ENCODE measurements around the gene HLF. TPM values are rescaled to one million over a fixed set of nuclear protein-coding genes. Genes with fewer than 3 reads are reported as not detected.

The HLF gene
- total and polyA plus RNA-seq, 10 of the 15 experiments (the other 5 are each of a cell fraction or from before 2014, with no cell fraction given), result 0.01 to 0.33 (median 0.20) TPM; not detected in 3

DNA sequence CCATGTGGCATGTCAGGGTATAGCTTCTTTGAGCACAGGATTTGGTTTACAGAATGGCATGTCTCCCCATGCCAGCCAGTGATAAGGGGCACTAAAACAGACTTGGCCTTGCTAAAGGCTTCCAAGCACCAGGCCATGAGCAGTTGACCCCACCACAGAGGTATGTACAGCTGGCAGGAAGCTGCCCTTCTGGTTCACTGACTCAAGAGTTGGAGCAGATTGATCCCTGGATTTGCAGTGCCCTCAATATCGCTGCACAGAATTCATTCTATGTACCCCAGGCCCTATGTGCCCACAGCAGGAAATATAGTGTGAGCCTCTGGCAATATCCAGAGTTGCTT, 24.3 kb downstream of the HLF start (continued):
- TF ChIP-seq WRNIP1 (IDR thresholded peaks at IDR 0.05; ENCODE audit: borderline replicate concordance, low read depth, low read length) (no peak), MXI1 (IDR thresholded peaks at IDR 0.05; ENCODE audit: low read depth, low read length) (no peak), CBX3 (IDR thresholded peaks at IDR 0.05; ENCODE audit: borderline replicate concordance, low read depth) (no peak), HDAC6 (IDR thresholded peaks at IDR 0.05; ENCODE audit: unreplicated experiment) (no peak)

DNA sequence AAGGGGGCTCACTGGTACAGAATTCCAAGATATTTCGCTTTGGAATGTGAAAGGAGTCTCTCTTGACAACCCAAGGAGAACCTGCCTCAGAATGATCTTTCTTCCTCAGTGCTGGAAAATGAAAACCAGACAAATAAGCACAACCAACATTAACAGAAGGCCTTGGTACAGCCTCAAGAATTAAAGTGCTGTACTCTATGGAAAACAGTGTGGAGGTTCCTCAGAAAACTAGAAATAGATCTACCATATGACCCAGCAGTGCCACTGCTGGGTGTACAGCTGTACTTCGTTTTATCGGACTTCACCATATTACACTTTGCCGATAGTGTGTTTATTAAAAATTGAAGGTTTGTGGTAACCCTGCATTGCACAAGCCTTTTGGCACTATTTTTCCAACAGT, 25.2 kb downstream of the HLF start:
- BruUV-seq (replicated peaks), result no TSS peak
- in situ Hi-C loops (cut with MboI) (loop anchor here (5.0 kb wide), 1 partner anchor 298 kb away; no protein-coding TSS in a partner anchor), intact Hi-C loops (cut with micrococcal nuclease; ENCODE audit: unreplicated experiment) (no loop called here)
- POLR2A ChIA-PET, result no interaction called here
- FAIRE-seq, result no peak
- no peak for DNase-seq (ENCODE audit: low read depth, low spot score)
- H3K4me1 ChIP-seq (ENCODE audit: control insufficient read depth, insufficient read depth, low read length), result no peaks in the 10 kb centered on the region
- H2AFZ ChIP-seq (ENCODE audit: control insufficient read depth, low read depth, low read length), result no peak overlapping the region
- SMC1A ChIA-PET (ENCODE audit: uncharacterized antibody, unreplicated experiment), result no interaction called here
- 69% methylated on average over 4 of the region's 4 CpGs for WGBS (ENCODE audit: insufficient coverage, insufficient replicate concordance, low lambda C conversion rate, missing lambda C conversion rate)
- H3K79me2 ChIP-seq (ENCODE audit: control insufficient read depth, insufficient read depth, low read length), result no peaks in the 10 kb centered on the region
- H3K27me3 ChIP-seq (replicated peaks in 1 of 2; ENCODE audit: control insufficient read depth in 2 of 2, insufficient read depth in 2 of 2, low read length in 1 of 2), result no peaks in the 10 kb centered on the region; a peak in 2 of 4 replicates
- RAD21 ChIA-PET (ENCODE audit: unreplicated experiment), result no interaction called here
- no peak overlapping the region for H3K27ac ChIP-seq (ENCODE audit: control insufficient read depth, insufficient read depth)
- H3K9me3 ChIP-seq (replicated peaks; ENCODE audit: control insufficient read depth, insufficient read depth, low read length), result no peaks in the 10 kb centered on the region
- H3K9ac ChIP-seq (ENCODE audit: control insufficient read depth, insufficient read depth, low read length), result no peak overlapping the region
- no peaks in the 10 kb centered on the region for H4K20me1 ChIP-seq (ENCODE audit: control insufficient read depth, insufficient read depth)
- CTCF ChIA-PET, result interaction anchor here (0.6 to 2.8 kb wide), 3 partner anchors 284 to 424 kb away, joined by 3 to 14 read pairs (median 4); no protein-coding TSS in a partner anchor
- no peak overlapping the region for H3K4me2 ChIP-seq (ENCODE audit: control insufficient read depth, insufficient read depth)
- no peak overlapping the region for H3K4me3 ChIP-seq
- ATAC-seq, result no peak
- H3K36me3 ChIP-seq (ENCODE audit: control insufficient read depth in 2 of 2, insufficient read depth in 2 of 2, low read length in 1 of 2), result no peaks in the 10 kb centered on the region
- TF ChIP-seq, protein P1, sequence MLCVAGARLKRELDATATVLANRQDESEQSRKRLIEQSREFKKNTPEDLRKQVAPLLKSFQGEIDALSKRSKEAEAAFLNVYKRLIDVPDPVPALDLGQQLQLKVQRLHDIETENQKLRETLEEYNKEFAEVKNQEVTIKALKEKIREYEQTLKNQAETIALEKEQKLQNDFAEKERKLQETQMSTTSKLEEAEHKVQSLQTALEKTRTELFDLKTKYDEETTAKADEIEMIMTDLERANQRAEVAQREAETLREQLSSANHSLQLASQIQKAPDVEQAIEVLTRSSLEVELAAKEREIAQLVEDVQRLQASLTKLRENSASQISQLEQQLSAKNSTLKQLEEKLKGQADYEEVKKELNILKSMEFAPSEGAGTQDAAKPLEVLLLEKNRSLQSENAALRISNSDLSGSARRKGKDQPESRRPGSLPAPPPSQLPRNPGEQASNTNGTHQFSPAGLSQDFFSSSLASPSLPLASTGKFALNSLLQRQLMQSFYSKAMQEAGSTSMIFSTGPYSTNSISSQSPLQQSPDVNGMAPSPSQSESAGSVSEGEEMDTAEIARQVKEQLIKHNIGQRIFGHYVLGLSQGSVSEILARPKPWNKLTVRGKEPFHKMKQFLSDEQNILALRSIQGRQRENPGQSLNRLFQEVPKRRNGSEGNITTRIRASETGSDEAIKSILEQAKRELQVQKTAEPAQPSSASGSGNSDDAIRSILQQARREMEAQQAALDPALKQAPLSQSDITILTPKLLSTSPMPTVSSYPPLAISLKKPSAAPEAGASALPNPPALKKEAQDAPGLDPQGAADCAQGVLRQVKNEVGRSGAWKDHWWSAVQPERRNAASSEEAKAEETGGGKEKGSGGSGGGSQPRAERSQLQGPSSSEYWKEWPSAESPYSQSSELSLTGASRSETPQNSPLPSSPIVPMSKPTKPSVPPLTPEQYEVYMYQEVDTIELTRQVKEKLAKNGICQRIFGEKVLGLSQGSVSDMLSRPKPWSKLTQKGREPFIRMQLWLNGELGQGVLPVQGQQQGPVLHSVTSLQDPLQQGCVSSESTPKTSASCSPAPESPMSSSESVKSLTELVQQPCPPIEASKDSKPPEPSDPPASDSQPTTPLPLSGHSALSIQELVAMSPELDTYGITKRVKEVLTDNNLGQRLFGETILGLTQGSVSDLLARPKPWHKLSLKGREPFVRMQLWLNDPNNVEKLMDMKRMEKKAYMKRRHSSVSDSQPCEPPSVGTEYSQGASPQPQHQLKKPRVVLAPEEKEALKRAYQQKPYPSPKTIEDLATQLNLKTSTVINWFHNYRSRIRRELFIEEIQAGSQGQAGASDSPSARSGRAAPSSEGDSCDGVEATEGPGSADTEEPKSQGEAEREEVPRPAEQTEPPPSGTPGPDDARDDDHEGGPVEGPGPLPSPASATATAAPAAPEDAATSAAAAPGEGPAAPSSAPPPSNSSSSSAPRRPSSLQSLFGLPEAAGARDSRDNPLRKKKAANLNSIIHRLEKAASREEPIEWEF (IDR thresholded peaks at IDR 0.05; ENCODE audit: insufficient replicate concordance, low read depth, low read length), result no peak
- TF ChIP-seq, protein P2, sequence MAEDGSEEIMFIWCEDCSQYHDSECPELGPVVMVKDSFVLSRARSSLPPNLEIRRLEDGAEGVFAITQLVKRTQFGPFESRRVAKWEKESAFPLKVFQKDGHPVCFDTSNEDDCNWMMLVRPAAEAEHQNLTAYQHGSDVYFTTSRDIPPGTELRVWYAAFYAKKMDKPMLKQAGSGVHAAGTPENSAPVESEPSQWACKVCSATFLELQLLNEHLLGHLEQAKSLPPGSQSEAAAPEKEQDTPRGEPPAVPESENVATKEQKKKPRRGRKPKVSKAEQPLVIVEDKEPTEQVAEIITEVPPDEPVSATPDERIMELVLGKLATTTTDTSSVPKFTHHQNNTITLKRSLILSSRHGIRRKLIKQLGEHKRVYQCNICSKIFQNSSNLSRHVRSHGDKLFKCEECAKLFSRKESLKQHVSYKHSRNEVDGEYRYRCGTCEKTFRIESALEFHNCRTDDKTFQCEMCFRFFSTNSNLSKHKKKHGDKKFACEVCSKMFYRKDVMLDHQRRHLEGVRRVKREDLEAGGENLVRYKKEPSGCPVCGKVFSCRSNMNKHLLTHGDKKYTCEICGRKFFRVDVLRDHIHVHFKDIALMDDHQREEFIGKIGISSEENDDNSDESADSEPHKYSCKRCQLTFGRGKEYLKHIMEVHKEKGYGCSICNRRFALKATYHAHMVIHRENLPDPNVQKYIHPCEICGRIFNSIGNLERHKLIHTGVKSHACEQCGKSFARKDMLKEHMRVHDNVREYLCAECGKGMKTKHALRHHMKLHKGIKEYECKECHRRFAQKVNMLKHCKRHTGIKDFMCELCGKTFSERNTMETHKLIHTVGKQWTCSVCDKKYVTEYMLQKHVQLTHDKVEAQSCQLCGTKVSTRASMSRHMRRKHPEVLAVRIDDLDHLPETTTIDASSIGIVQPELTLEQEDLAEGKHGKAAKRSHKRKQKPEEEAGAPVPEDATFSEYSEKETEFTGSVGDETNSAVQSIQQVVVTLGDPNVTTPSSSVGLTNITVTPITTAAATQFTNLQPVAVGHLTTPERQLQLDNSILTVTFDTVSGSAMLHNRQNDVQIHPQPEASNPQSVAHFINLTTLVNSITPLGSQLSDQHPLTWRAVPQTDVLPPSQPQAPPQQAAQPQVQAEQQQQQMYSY (CRISPR knock-in tag; IDR thresholded peaks at IDR 0.05), result no peak
- TF ChIP-seq, protein P3, sequence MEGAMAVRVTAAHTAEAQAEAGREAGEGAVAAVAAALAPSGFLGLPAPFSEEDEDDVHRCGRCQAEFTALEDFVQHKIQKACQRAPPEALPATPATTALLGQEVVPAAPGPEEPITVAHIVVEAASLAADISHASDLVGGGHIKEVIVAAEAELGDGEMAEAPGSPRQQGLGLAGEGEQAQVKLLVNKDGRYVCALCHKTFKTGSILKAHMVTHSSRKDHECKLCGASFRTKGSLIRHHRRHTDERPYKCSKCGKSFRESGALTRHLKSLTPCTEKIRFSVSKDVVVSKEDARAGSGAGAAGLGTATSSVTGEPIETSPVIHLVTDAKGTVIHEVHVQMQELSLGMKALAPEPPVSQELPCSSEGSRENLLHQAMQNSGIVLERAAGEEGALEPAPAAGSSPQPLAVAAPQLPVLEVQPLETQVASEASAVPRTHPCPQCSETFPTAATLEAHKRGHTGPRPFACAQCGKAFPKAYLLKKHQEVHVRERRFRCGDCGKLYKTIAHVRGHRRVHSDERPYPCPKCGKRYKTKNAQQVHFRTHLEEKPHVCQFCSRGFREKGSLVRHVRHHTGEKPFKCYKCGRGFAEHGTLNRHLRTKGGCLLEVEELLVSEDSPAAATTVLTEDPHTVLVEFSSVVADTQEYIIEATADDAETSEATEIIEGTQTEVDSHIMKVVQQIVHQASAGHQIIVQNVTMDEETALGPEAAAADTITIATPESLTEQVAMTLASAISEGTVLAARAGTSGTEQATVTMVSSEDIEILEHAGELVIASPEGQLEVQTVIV (IDR thresholded peaks at IDR 0.05; ENCODE audit: borderline replicate concordance, partially characterized antibody), result no peak
- TF ChIP-seq SMAD1 (IDR thresholded peaks at IDR 0.05; ENCODE audit: low read depth, partially characterized antibody) (no peak), SMARCA5 (IDR thresholded peaks at IDR 0.05) (no peak)

Measured in GM12878 (cell line).